HepG2 (cell line): ENCODE results near the gene EDEM3. TPM values are rescaled to one million over a fixed set of nuclear protein-coding genes. Genes with fewer than 3 reads are reported as not detected.

Experiments
- ATAC-seq: fragments of 200-7000 bp; cut with Tn5 transposase; 3 replicates; pipeline ENCODE4 v1.9.1; 2020; ENCODE audit warnings: mild to moderate bottlenecking, moderate library complexity
- BruUV-seq: library from RNA; stranded (reverse); fragments of 400-500 nt; replicated peaks from 2 replicates; lab custom pipeline; 2021; lab: Mats Ljungman, UMichigan
- CTCF ChIA-PET: fragments of 300-600 bp; formaldehyde crosslinking; extraction: SDS; loops from one replicate; lab custom pipeline; 2021; ENCODE audit warnings: low total read pairs, inconsistent platforms, low intra/inter-chr PET ratio; lab: Yijun Ruan, JAX
- POLR2A ChIA-PET: fragments of 350-600 bp; sonication (Branson Sonifier 250); formaldehyde crosslinking; loops from one replicate; lab custom pipeline; 2020; ENCODE audit warnings: antibody characterized with exemption, inconsistent platforms; lab: Yijun Ruan, JAX
- DNase-seq: peaks from one replicate; pipeline ENCODE4 v3.0.0-alpha.2; 2015; ENCODE audit warnings: low spot score
- FAIRE-seq: peaks from 3 replicates; lab custom pipeline; 2011; peaks lifted over from hg19 to GRCh38; lab: Jason Lieb, UNC
- H2AFZ ChIP-seq: one replicate; pipeline ENCODE4 v1.6.1; 2011; ENCODE audit warnings: low read length, inconsistent platforms
- H3K27ac ChIP-seq: fragments of 300-600 bp; 3 replicates; pipeline ENCODE4 v1.8.0; 2011; ENCODE audit warnings: mixed run types, mild to moderate bottlenecking, mixed read lengths, low read length, inconsistent platforms; ENCODE audit not compliant: insufficient read depth; ENCODE audit errors: extremely low read length
- H3K27me3 ChIP-seq, 2 experiments: fragments of 200-600 bp in 1 of 2; 2 replicates in 1 of 2; 3 replicates in 1 of 2; pipeline versions ENCODE4 v1.6.0 to v1.8.0; 2011; ENCODE audit warnings: low read length in 2 of 2, mild to moderate bottlenecking in 2 of 2, moderate library complexity in 2 of 2, inconsistent platforms in 1 of 2; ENCODE audit not compliant: insufficient read depth in 2 of 2, control insufficient read depth in 1 of 2
- H3K36me3 ChIP-seq, 2 experiments: fragments of 200-600 bp in 1 of 2; replicated peaks in 1 of 2; 2 replicates in 1 of 2; 3 replicates in 1 of 2; pipeline versions ENCODE4 v1.5.1 to v1.8.0; 2011; ENCODE audit warnings: low read length in 2 of 2, inconsistent platforms in 1 of 2; ENCODE audit not compliant: insufficient read depth in 2 of 2, control insufficient read depth in 1 of 2
- H3K4me1 ChIP-seq: 2 replicates; pipeline ENCODE4 v1.5.1; 2012; ENCODE audit warnings: low read length, inconsistent platforms; ENCODE audit not compliant: insufficient read depth
- H3K4me2 ChIP-seq: 2 replicates; pipeline ENCODE4 v1.6.0; 2011; ENCODE audit warnings: low read depth, low read length, inconsistent platforms
- H3K4me3 ChIP-seq, 3 experiments: fragments of 200-600 bp in 1 of 3; sonication (generic), shearing (Covaris generic) in 1 of 3; replicated peaks in 1 of 3; 2 replicates each; pipeline ENCODE4 v1.5.1; 2011 to 2016; ENCODE audit warnings: low read length in 3 of 3, inconsistent platforms in 2 of 3, low read depth in 2 of 3, mild to moderate bottlenecking in 2 of 3, control low read depth in 1 of 3, mixed read lengths in 1 of 3; ENCODE audit not compliant: insufficient read depth in 1 of 3
- H3K79me2 ChIP-seq: one replicate; pipeline ENCODE4 v1.6.1; 2011; ENCODE audit warnings: low read length, inconsistent platforms; ENCODE audit not compliant: insufficient read depth
- H3K9ac ChIP-seq: 2 replicates; pipeline ENCODE4 v1.6.0; 2011; ENCODE audit warnings: mild to moderate bottlenecking, low read depth, low read length, inconsistent platforms; ENCODE audit not compliant: insufficient read depth
- H3K9me3 ChIP-seq: 2 replicates; pipeline ENCODE4 v1.5.1; 2012; ENCODE audit warnings: mild to moderate bottlenecking, low read length
- H4K20me1 ChIP-seq: 2 replicates; pipeline ENCODE4 v1.6.0; 2011; ENCODE audit warnings: inconsistent platforms, mild to moderate bottlenecking, low read length, moderate library complexity; ENCODE audit not compliant: insufficient read depth
- EP300 ChIP-seq, 3 experiments: sonication (generic) in 1 of 3; formaldehyde crosslinking in 1 of 3; IDR thresholded peaks; 2 replicates each; pipeline versions ENCODE4 v1.5.1 to v1.6.1; 2011 to 2020; ENCODE audit warnings: low read depth in 2 of 3, low read length in 2 of 3, borderline replicate concordance in 1 of 3, improper control_type of control experiment in 1 of 3, mild to moderate bottlenecking in 1 of 3, missing genetic modification reagents in 1 of 3, moderate library complexity in 1 of 3
- GABPA ChIP-seq, 2 experiments: IDR thresholded peaks; 2 replicates each; pipeline ENCODE4 v1.6.1; 2011 to 2016; ENCODE audit warnings: low read depth in 2 of 2, low read length in 1 of 2, missing biosample characterization in 1 of 2, missing genetic modification characterization in 1 of 2
- NFKB2 ChIP-seq: sonication (generic); formaldehyde crosslinking; IDR thresholded peaks from 2 replicates; pipeline ENCODE4 v1.4.0; 2020; ENCODE audit warnings: missing genetic modification reagents, borderline replicate concordance
- ZEB1 ChIP-seq: IDR thresholded peaks from 2 replicates; pipeline ENCODE4 v1.6.1; 2012; ENCODE audit warnings: mild to moderate bottlenecking, low read depth, inconsistent platforms; ENCODE audit not compliant: insufficient replicate concordance
- ZNF143 ChIP-seq: sonication (generic); formaldehyde crosslinking; IDR thresholded peaks from 2 replicates; pipeline ENCODE4 v1.4.0; 2020; ENCODE audit warnings: missing genetic modification reagents
- ZNF530 ChIP-seq: sonication (generic); formaldehyde crosslinking; IDR thresholded peaks from 2 replicates; pipeline ENCODE4 v1.5.0; 2020; ENCODE audit warnings: low read depth, mild to moderate bottlenecking, missing genetic modification reagents
- ZNF615 ChIP-seq: sonication (generic); formaldehyde crosslinking; IDR thresholded peaks from 2 replicates; pipeline ENCODE4 v1.5.0; 2020; ENCODE audit warnings: mild to moderate bottlenecking, missing genetic modification reagents, borderline replicate concordance
- WGBS: methylation state at CpG from one replicate; pipeline ENCODE4 v1.1.6; 2017; ENCODE audit warnings: low lambda C conversion rate; 5-methylcytosine and 5-hydroxymethylcytosine counted together
- in situ Hi-C: cut with HindIII; loops from 2 replicates; pipeline ENCODE4 v1.10.0; 2017; ENCODE audit warnings: low pct_unique_long_range_greater_than_20kb; ENCODE audit not compliant: extremely low pct_ligation_motif_present
- intact Hi-C: fragments of 100-400 bp; cut with micrococcal nuclease; formaldehyde crosslinking; loops from one replicate; pipeline ENCODE4 v1.10.0; 2022; ENCODE audit not compliant: unreplicated experiment
- polyA plus RNA-seq, 8 experiments: library from polyadenylated mRNA; depleted of rRNA in 3 of 8; stranded (reverse) in 7 of 8; unstranded in 1 of 8; fragments of >200 nt; fragmentation: Illumina TruSeq in 4 of 8; extraction: Trizol in 4 of 8; gene quantifications; 2 replicates each; pipeline versions ENCODE4 v1.2.1 to v1.2.3, GENCODE V29; 2011 to 2016; ENCODE audit warnings: low read depth in 4 of 8, missing spikeins in 1 of 8, mixed read lengths in 1 of 8; ENCODE audit not compliant: insufficient read depth in 1 of 8
- total RNA-seq, 5 experiments: library from RNA; depleted of rRNA; stranded (reverse); fragments of >200 nt; fragmentation: Illumina TruSeq; extraction: Trizol; gene quantifications; 2 replicates each; pipeline ENCODE4 v1.2.3, GENCODE V29; 2016; ENCODE audit warnings: low read depth in 1 of 5
- TF ChIP-seq, protein P1 (sequence below): sonication (generic); formaldehyde crosslinking; IDR thresholded peaks from 2 replicates; pipeline ENCODE4 v1.5.1; 2020; ENCODE audit warnings: mild to moderate bottlenecking, missing genetic modification reagents, borderline replicate concordance
- TF ChIP-seq, protein P2 (sequence below): sonication (generic); formaldehyde crosslinking; IDR thresholded peaks from 2 replicates; pipeline ENCODE4 v1.5.0; 2020; ENCODE audit warnings: missing genetic modification reagents
- TF ChIP-seq, protein P3 (sequence below): sonication (generic); formaldehyde crosslinking; IDR thresholded peaks from 2 replicates; pipeline ENCODE4 v1.5.1; 2020; ENCODE audit warnings: missing genetic modification reagents, mild to moderate bottlenecking, borderline replicate concordance

Gene EDEM3
- total and polyA plus RNA-seq, 2 of the 13 experiments (the other 11 are each of a cell fraction or from before 2014, with no cell fraction given): 13.1 to 18.2 TPM

DNA sequence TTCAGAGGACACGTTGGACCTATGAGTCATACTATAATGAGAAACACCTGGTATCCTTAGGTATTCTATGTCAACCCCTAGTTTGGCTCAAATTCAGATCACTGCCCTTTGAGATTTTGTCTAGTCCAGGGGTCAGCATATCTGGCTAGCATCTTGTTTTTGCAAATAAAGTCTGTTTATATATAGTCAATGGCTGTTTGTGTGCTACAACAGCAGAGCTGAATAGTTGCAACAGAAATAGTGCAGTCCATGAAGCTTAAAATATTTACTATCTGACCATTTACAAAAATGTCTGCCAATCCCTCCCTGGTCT, 48.5 kb upstream of the EDEM3 start (continued):
- TF ChIP-seq, protein P1, sequence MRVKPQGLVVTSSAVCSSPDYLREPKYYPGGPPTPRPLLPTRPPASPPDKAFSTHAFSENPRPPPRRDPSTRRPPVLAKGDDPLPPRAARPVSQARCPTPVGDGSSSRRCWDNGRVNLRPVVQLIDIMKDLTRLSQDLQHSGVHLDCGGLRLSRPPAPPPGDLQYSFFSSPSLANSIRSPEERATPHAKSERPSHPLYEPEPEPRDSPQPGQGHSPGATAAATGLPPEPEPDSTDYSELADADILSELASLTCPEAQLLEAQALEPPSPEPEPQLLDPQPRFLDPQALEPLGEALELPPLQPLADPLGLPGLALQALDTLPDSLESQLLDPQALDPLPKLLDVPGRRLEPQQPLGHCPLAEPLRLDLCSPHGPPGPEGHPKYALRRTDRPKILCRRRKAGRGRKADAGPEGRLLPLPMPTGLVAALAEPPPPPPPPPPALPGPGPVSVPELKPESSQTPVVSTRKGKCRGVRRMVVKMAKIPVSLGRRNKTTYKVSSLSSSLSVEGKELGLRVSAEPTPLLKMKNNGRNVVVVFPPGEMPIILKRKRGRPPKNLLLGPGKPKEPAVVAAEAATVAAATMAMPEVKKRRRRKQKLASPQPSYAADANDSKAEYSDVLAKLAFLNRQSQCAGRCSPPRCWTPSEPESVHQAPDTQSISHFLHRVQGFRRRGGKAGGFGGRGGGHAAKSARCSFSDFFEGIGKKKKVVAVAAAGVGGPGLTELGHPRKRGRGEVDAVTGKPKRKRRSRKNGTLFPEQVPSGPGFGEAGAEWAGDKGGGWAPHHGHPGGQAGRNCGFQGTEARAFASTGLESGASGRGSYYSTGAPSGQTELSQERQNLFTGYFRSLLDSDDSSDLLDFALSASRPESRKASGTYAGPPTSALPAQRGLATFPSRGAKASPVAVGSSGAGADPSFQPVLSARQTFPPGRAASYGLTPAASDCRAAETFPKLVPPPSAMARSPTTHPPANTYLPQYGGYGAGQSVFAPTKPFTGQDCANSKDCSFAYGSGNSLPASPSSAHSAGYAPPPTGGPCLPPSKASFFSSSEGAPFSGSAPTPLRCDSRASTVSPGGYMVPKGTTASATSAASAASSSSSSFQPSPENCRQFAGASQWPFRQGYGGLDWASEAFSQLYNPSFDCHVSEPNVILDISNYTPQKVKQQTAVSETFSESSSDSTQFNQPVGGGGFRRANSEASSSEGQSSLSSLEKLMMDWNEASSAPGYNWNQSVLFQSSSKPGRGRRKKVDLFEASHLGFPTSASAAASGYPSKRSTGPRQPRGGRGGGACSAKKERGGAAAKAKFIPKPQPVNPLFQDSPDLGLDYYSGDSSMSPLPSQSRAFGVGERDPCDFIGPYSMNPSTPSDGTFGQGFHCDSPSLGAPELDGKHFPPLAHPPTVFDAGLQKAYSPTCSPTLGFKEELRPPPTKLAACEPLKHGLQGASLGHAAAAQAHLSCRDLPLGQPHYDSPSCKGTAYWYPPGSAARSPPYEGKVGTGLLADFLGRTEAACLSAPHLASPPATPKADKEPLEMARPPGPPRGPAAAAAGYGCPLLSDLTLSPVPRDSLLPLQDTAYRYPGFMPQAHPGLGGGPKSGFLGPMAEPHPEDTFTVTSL (CRISPR knock-in tag): no peak
- TF ChIP-seq ZEB1 (no peak), ZNF615 (no peak), ZNF530 (CRISPR knock-in tag) (no peak)

DNA sequence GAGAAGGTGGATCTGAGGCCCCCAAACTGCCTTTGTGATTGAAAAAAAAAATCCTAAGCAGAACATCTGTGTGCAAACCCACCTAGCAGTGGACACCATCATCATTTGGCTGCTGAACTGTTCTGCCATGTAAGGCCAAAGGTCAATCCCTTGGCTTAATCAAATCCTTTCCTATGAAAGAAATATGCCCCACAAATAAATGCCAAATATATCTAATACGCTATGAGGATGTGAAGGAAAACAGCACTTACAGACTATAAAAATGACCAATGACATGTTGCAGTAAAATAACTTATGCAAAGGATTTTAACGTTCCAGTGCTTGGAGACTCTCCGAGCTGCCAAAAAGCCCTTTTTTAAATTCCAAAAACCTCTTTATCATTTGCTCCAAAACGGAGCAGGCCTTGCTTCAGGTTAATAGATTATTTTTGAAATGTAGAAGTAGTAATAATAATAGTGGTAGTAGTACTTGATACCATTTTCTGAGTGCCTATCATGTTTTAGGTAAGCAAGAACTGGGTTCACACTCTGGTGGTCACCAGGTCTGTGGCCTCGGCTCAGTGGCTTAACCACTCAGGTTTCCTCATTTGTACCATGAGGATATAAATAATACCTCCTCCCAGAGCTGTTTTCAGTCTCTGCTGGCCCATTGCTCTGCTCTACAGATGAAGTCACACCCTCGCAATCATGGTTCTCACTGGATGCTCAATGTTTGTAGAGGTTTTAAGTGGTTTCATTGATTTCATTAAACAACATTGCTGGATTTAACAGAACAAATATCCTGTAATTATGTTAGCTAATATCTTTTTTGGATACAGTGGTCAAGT, 47.9 kb upstream of the EDEM3 start:
- H3K27me3 ChIP-seq: no peaks in the 10 kb centered on the region
- H2AFZ ChIP-seq: no peak overlapping the region
- no peaks in the 10 kb centered on the region for H3K9me3 ChIP-seq
- 29% methylated on average over 6 of the region's 6 CpGs for WGBS
- no peaks in the 10 kb centered on the region for H4K20me1 ChIP-seq
- no peaks in the 10 kb centered on the region for H3K36me3 ChIP-seq
- H3K79me2 ChIP-seq: no peaks in the 10 kb centered on the region
- in situ Hi-C loops: loop anchor here (25.0 kb wide), 1 partner anchor 885 kb away; no protein-coding TSS in a partner anchor
- CTCF ChIA-PET: no interaction called here
- H3K27ac ChIP-seq: no peak overlapping the region
- FAIRE-seq: no peak
- no peak overlapping the region for H3K4me3 ChIP-seq
- intact Hi-C loops: no loop called here
- POLR2A ChIA-PET: no interaction called here
- H3K4me1 ChIP-seq: peaks cover 9% of the 10 kb centered on the region
- no peak overlapping the region for H3K4me2 ChIP-seq
- H3K9ac ChIP-seq: no peak overlapping the region
- no peak for DNase-seq
- no TSS peak for BruUV-seq
- no peak for ATAC-seq
- TF ChIP-seq GABPA (IDR thresholded peaks at IDR 0.05; ENCODE audit: low read depth, low read length): no peak
- TF ChIP-seq GABPA (CRISPR knock-in tag; IDR thresholded peaks at IDR 0.05; ENCODE audit: low read depth): no peak
- no peak for TF ChIP-seq EP300 (IDR thresholded peaks at IDR 0.05; ENCODE audit: low read depth in 2 of 2, low read length in 2 of 2)
- TF ChIP-seq EP300 (CRISPR knock-in tag; IDR thresholded peaks at IDR 0.05; ENCODE audit: borderline replicate concordance): no peak
- TF ChIP-seq, protein P2, sequence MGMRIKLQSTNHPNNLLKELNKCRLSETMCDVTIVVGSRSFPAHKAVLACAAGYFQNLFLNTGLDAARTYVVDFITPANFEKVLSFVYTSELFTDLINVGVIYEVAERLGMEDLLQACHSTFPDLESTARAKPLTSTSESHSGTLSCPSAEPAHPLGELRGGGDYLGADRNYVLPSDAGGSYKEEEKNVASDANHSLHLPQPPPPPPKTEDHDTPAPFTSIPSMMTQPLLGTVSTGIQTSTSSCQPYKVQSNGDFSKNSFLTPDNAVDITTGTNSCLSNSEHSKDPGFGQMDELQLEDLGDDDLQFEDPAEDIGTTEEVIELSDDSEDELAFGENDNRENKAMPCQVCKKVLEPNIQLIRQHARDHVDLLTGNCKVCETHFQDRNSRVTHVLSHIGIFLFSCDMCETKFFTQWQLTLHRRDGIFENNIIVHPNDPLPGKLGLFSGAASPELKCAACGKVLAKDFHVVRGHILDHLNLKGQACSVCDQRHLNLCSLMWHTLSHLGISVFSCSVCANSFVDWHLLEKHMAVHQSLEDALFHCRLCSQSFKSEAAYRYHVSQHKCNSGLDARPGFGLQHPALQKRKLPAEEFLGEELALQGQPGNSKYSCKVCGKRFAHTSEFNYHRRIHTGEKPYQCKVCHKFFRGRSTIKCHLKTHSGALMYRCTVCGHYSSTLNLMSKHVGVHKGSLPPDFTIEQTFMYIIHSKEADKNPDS (CRISPR knock-in tag): no peak
- TF ChIP-seq, protein P3, sequence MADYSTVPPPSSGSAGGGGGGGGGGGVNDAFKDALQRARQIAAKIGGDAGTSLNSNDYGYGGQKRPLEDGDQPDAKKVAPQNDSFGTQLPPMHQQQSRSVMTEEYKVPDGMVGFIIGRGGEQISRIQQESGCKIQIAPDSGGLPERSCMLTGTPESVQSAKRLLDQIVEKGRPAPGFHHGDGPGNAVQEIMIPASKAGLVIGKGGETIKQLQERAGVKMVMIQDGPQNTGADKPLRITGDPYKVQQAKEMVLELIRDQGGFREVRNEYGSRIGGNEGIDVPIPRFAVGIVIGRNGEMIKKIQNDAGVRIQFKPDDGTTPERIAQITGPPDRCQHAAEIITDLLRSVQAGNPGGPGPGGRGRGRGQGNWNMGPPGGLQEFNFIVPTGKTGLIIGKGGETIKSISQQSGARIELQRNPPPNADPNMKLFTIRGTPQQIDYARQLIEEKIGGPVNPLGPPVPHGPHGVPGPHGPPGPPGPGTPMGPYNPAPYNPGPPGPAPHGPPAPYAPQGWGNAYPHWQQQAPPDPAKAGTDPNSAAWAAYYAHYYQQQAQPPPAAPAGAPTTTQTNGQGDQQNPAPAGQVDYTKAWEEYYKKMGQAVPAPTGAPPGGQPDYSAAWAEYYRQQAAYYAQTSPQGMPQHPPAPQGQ (CRISPR knock-in tag): no peak
- no peak for TF ChIP-seq NFKB2 (CRISPR knock-in tag)
- TF ChIP-seq ZNF143 (CRISPR knock-in tag): no peak
